Activated CD4-positive, alpha-beta T cell treated with anti-CD3 and anti-CD28 coated beads, Interleukin-10, Interleukin-2, amounts not matched to agents 100 ng/mL and 50 ng/mL, durations not matched to agents 16 hours and 8 hours (primary cell): ENCODE results near the gene DIP2C.
"Not testable (repeated sequence)": the region's sequence is repeated elsewhere in the genome, so short reads cannot be mapped to it uniquely, and the experiment has no call there.

Experiments
- DNase-seq: peaks from one replicate; pipeline ENCODE4 v3.0.0-alpha.2; 2020

Gene DIP2C

GRCh38 chr10:381805-382204 is 307.7 kb downstream of the DIP2C start:
- peak; percentile 23 for DNase-seq

GRCh38 chr10:381346-381745 is 308.1 kb downstream of the DIP2C start:
- DNase-seq = no peak

- DNase-seq = no peak
These were observed 309.0 kb downstream of the DIP2C start for GRCh38 chr10:380313-380940.

GRCh38 chr10:378930-379704 is 310.4 kb downstream of the DIP2C start:
- DNase-seq = no peak

- no peak for DNase-seq
These were observed 311.1 kb downstream of the DIP2C start for GRCh38 chr10:378230-378929.

GRCh38 chr10:377228-377627 is 312.2 kb downstream of the DIP2C start:
- no peak for DNase-seq

- DNase-seq = no peak
These were observed 313.5 kb downstream of the DIP2C start for GRCh38 chr10:375815-376505.

- DNase-seq = no peak
These were observed 315.1 kb downstream of the DIP2C start for GRCh38 chr10:374354-374753.

- DNase-seq = no peak
These were observed 315.8 kb downstream of the DIP2C start for GRCh38 chr10:373526-374309.

- DNase-seq = no peak
These were observed 316.5 kb downstream of the DIP2C start for GRCh38 chr10:373015-373414.

- no peak for DNase-seq
These were observed 316.9 kb downstream of the DIP2C start for GRCh38 chr10:372566-372965.

- no peak for DNase-seq
These were observed 318.0 kb downstream of the DIP2C start for GRCh38 chr10:371515-371914.

GRCh38 chr10:370449-370825 is 319.0 kb downstream of the DIP2C start:
- DNase-seq = no peak

- DNase-seq = no peak
These were observed 319.6 kb downstream of the DIP2C start for GRCh38 chr10:369684-370448.

- no peak for DNase-seq
These were observed 320.2 kb downstream of the DIP2C start for GRCh38 chr10:369221-369683.

GRCh38 chr10:368579-369220 is 320.8 kb downstream of the DIP2C start:
- no peak for DNase-seq

GRCh38 chr10:368107-368506 is 321.4 kb downstream of the DIP2C start:
- DNase-seq = not testable (repeated sequence)

- no peak for DNase-seq
These were observed 321.8 kb downstream of the DIP2C start for GRCh38 chr10:367636-368035.

GRCh38 chr10:366186-366585 is 323.3 kb downstream of the DIP2C start:
- DNase-seq = no peak

GRCh38 chr10:364267-364775 is 325.1 kb downstream of the DIP2C start:
- no peak for DNase-seq

- no peak for DNase-seq
These were observed 326.3 kb downstream of the DIP2C start for GRCh38 chr10:363152-363551.
